ENCODE measurements around the gene CYP24A1. TPM values are rescaled to one million over a fixed set of nuclear protein-coding genes. Genes with fewer than 3 reads are reported as not detected.

CYP24A1 gene
- total and polyA plus RNA-seq, 2 of the 13 experiments (the other 11 are each of a cell fraction or from before 2014, with no cell fraction given), result 9.4 to 32.7 TPM

- TF ChIP-seq LRRFIP1 (CRISPR knock-in tag; conservative IDR thresholded peaks at IDR 0.05), result no peak
- TF ChIP-seq MED1 (CRISPR knock-in tag; IDR thresholded peaks at IDR 0.05), result 0 out of 2 replicates have a peak, but pooled peaks have one; percentile 25
- TF ChIP-seq ZNF224 (CRISPR knock-in tag; IDR thresholded peaks at IDR 0.05), result no peak
- TF ChIP-seq TEF (CRISPR knock-in tag; IDR thresholded peaks at IDR 0.05), result no peak
- no peak for TF ChIP-seq PRMT3 (CRISPR knock-in tag; IDR thresholded peaks at IDR 0.05; ENCODE audit: borderline replicate concordance, low read depth)
- TF ChIP-seq FOSL2 (CRISPR knock-in tag; IDR thresholded peaks at IDR 0.05), result peak; percentile 75
- TF ChIP-seq ZNF720 (CRISPR knock-in tag; IDR thresholded peaks at IDR 0.05), result no peak
- no peak for TF ChIP-seq MAFG (CRISPR knock-in tag; IDR thresholded peaks at IDR 0.05)
- no peak for TF ChIP-seq ZBTB4 (CRISPR knock-in tag; IDR thresholded peaks at IDR 0.05; ENCODE audit: borderline replicate concordance)
- TF ChIP-seq JUNB (CRISPR knock-in tag; IDR thresholded peaks at IDR 0.05; ENCODE audit: borderline replicate concordance), result no peak
- TF ChIP-seq ZNF83 (CRISPR knock-in tag; IDR thresholded peaks at IDR 0.05; ENCODE audit: borderline replicate concordance), result no peak
- no peak for TF ChIP-seq MLXIP (CRISPR knock-in tag; IDR thresholded peaks at IDR 0.05; ENCODE audit: borderline replicate concordance)
- TF ChIP-seq ZNF614 (CRISPR knock-in tag; IDR thresholded peaks at IDR 0.05; ENCODE audit: borderline replicate concordance), result no peak
- TF ChIP-seq ZMYM3 (CRISPR knock-in tag; IDR thresholded peaks at IDR 0.05), result no peak
- no peak for TF ChIP-seq PHF5A (CRISPR knock-in tag; IDR thresholded peaks at IDR 0.05; ENCODE audit: low read depth, unreplicated experiment)
- TF ChIP-seq TFAP4 (IDR thresholded peaks at IDR 0.05; ENCODE audit: borderline replicate concordance, low read depth), result no peak
These were observed 24.6 kb downstream of the CYP24A1 start (continued) for GRCh38 chr20:54148947-54149764.
